ENCODE data around the gene EPS15. TPM values are rescaled to one million over a fixed set of nuclear protein-coding genes. Genes with fewer than 3 reads are reported as not detected.

Gene EPS15
- total and polyA plus RNA-seq, 4 donors: 8.8 to 52.1 (median 19.1) TPM

- TF ChIP-seq, protein P1, sequence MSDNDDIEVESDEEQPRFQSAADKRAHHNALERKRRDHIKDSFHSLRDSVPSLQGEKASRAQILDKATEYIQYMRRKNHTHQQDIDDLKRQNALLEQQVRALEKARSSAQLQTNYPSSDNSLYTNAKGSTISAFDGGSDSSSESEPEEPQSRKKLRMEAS (IDR thresholded peaks at IDR 0.05): peak; percentile 50
- TF ChIP-seq, protein P2, sequence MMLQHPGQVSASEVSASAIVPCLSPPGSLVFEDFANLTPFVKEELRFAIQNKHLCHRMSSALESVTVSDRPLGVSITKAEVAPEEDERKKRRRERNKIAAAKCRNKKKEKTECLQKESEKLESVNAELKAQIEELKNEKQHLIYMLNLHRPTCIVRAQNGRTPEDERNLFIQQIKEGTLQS (IDR thresholded peaks at IDR 0.05): no peak
- TF ChIP-seq RXRA (IDR thresholded peaks at IDR 0.05) (peak; percentile 32 to 60), JUND (IDR thresholded peaks at IDR 0.05) (peak in 1 of 2 donors; percentile 20), FOXA2 (IDR thresholded peaks at IDR 0.05) (peak; percentile 96), GABPA (IDR thresholded peaks at IDR 0.05 in 1 of 2, conservative IDR thresholded peaks at IDR 0.05 in 1 of 2) (no peak), SP1 (IDR thresholded peaks at IDR 0.05) (peak; percentile 52), EGR1 (IDR thresholded peaks at IDR 0.05; ENCODE audit: low read depth in 2 of 2) (no peak), NR2F2 (IDR thresholded peaks at IDR 0.05) (no peak), TAF1 (conservative IDR thresholded peaks at IDR 0.05) (peak; percentile 74), HNF4G (IDR thresholded peaks at IDR 0.05) (peak; percentile 32), RAD21 (IDR thresholded peaks at IDR 0.05) (peak in 1 of 2 donors; percentile 13)
Observed at GRCh38 chr1:51518033-51518585, 957 bp downstream of the EPS15 start (continued).

GRCh38 chr1:51517361-51518032 lies 1.6 kb downstream of the EPS15 start:
- 10% methylated on average over 7 of the region's 7 CpGs for WGBS
- peak overlapping the region; percentile 95 to 96 for H3K27ac ChIP-seq (ENCODE audit: low read depth in 1 of 2, low read length in 2 of 2)
- no peak for TF ChIP-seq JUND (IDR thresholded peaks at IDR 0.05)
- TF ChIP-seq SP1 (IDR thresholded peaks at IDR 0.05): no peak
- TF ChIP-seq, protein P3, sequence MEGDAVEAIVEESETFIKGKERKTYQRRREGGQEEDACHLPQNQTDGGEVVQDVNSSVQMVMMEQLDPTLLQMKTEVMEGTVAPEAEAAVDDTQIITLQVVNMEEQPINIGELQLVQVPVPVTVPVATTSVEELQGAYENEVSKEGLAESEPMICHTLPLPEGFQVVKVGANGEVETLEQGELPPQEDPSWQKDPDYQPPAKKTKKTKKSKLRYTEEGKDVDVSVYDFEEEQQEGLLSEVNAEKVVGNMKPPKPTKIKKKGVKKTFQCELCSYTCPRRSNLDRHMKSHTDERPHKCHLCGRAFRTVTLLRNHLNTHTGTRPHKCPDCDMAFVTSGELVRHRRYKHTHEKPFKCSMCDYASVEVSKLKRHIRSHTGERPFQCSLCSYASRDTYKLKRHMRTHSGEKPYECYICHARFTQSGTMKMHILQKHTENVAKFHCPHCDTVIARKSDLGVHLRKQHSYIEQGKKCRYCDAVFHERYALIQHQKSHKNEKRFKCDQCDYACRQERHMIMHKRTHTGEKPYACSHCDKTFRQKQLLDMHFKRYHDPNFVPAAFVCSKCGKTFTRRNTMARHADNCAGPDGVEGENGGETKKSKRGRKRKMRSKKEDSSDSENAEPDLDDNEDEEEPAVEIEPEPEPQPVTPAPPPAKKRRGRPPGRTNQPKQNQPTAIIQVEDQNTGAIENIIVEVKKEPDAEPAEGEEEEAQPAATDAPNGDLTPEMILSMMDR (IDR thresholded peaks at IDR 0.05; ENCODE audit: low read depth, low read length, missing input control): no peak
- TF ChIP-seq REST (IDR thresholded peaks at IDR 0.05): no peak
- TF ChIP-seq FOXA2 (IDR thresholded peaks at IDR 0.05): no peak
- no peak for TF ChIP-seq NR2F2 (IDR thresholded peaks at IDR 0.05)
- TF ChIP-seq, protein P1 (IDR thresholded peaks at IDR 0.05): no peak
- no peak for TF ChIP-seq GABPA (IDR thresholded peaks at IDR 0.05 in 1 of 2, conservative IDR thresholded peaks at IDR 0.05 in 1 of 2)
- TF ChIP-seq ZBTB33 (IDR thresholded peaks at IDR 0.05): no peak
- TF ChIP-seq RAD21 (IDR thresholded peaks at IDR 0.05): no peak
- TF ChIP-seq RXRA (IDR thresholded peaks at IDR 0.05): no peak
- no peak for TF ChIP-seq HNF4A (conservative IDR thresholded peaks at IDR 0.05)
- TF ChIP-seq, protein P2 (IDR thresholded peaks at IDR 0.05): no peak
- no peak for TF ChIP-seq EGR1 (IDR thresholded peaks at IDR 0.05; ENCODE audit: low read depth in 2 of 2)
- no peak for TF ChIP-seq TAF1 (conservative IDR thresholded peaks at IDR 0.05)
- no peak for TF ChIP-seq HNF4G (IDR thresholded peaks at IDR 0.05)
- TF ChIP-seq FOXA1 (IDR thresholded peaks at IDR 0.05): no peak
- TF ChIP-seq YY1 (IDR thresholded peaks at IDR 0.05): no peak
- peak overlapping the region; percentile 83 to 99 (median 96) for H3K4me3 ChIP-seq (ENCODE audit: low read depth in 1 of 3, low read length in 3 of 3)
- H3K36me3 ChIP-seq (ENCODE audit: control insufficient read depth in 4 of 4, insufficient read depth in 3 of 4, low read depth in 1 of 4, low read length in 3 of 4): no peaks in the 10 kb centered on the region
- no peaks in the 10 kb centered on the region for H3K9me3 ChIP-seq (ENCODE audit: control insufficient read depth in 4 of 4, low read length in 3 of 4)
- H3K9ac ChIP-seq (ENCODE audit: low read depth in 1 of 2, low read length in 2 of 2): peak overlapping the region in 1 of 2 donors; percentile 96
- H3K4me1 ChIP-seq (ENCODE audit: control insufficient read depth in 4 of 4, insufficient read depth in 4 of 4, low read length in 3 of 4): peaks cover 4 to 41% (median 11%) of the 10 kb centered on the region in 4 donors
- H3K27me3 ChIP-seq (ENCODE audit: control insufficient read depth in 4 of 4, insufficient read depth in 4 of 4, low read length in 3 of 4): no peaks in the 10 kb centered on the region
- DNase-seq (ENCODE audit: low spot score): no peak

Measured in liver (tissue), 9 donors.